GM12801 (cell line): ENCODE results near the gene OXCT1.

Experiments used
- CTCF ChIP-seq: IDR thresholded peaks from one replicate; pipeline ENCODE4 v1.5.1; 2011; ENCODE audit warnings: control low read depth; ENCODE audit not compliant: insufficient read length; ENCODE audit errors: extremely low read depth

OXCT1 gene

GRCh38 chr5:41869724-41870626 is at the start of gene OXCT1:
Gene OXCT1, minus strand, starts transcription at chr5:41870425. Its CDS starts 67 bp downstream, at chr5:41870358.
- no peak for TF ChIP-seq CTCF

GRCh38 chr5:41918105-41918504 is 47.9 kb upstream of the OXCT1 start:
- no peak for TF ChIP-seq CTCF

GRCh38 chr5:41908374-41909079 is 38.3 kb upstream of the OXCT1 start:
- TF ChIP-seq CTCF, result no peak

- TF ChIP-seq CTCF, result no peak
These were observed 35.9 kb upstream of the OXCT1 start for GRCh38 chr5:41906151-41906550.

GRCh38 chr5:41903892-41904799 is 33.9 kb upstream of the OXCT1 start, which contains the start of gene RIMOC1:
Gene RIMOC1, plus strand, starts transcription at chr5:41904344. Its CDS starts 24 bp downstream, at chr5:41904368.
- no peak for TF ChIP-seq CTCF

GRCh38 chr5:41903382-41903891 is 33.2 kb upstream of the OXCT1 start:
- TF ChIP-seq CTCF, result no peak
